Measurements from ENCODE around the gene KLHL29. TPM values are rescaled to one million over a fixed set of nuclear protein-coding genes. Genes with fewer than 3 reads are reported as not detected.
A peak's percentile ranks its signal among the peaks of the same experiment; 100 is the strongest.

The KLHL29 gene
- polyA plus RNA-seq, 1 of the 3 experiments (the other 2 are of a cell fraction): 4.6 TPM

- peaks cover 0 to 33% of the 10 kb centered on the region in 2 experiments; a peak in 1 of 4 replicates for H3K4me1 ChIP-seq (ENCODE audit: control insufficient read depth in 1 of 2, insufficient read depth in 2 of 2, low read depth in 1 of 2, low read length in 1 of 2)
- DNase-seq: peak; percentile 25
- H4K20me1 ChIP-seq (ENCODE audit: insufficient read depth): no peaks in the 10 kb centered on the region
- H3K9ac ChIP-seq: no peak overlapping the region
- no peaks in the 10 kb centered on the region for H3K36me3 ChIP-seq (replicated peaks in 1 of 2; ENCODE audit: control insufficient read depth in 1 of 2, insufficient read depth in 2 of 2, low read length in 1 of 2)
- CTCF ChIA-PET: no interaction called here
- no peaks in the 10 kb centered on the region for H3K9me3 ChIP-seq
- H3F3A ChIP-seq (replicated peaks; ENCODE audit: insufficient read depth): no peaks in the 10 kb centered on the region
- no peak overlapping the region for H2AFZ ChIP-seq (ENCODE audit: low read depth)
- POLR2A ChIA-PET: no interaction called here
- no peaks in the 10 kb centered on the region for H3K79me2 ChIP-seq (ENCODE audit: insufficient read depth)
- H3K4me3 ChIP-seq (ENCODE audit: low read depth in 2 of 2, low read length in 1 of 2): no peak overlapping the region
- no peak overlapping the region for H3K4me2 ChIP-seq
- 89% methylated on average over 16 of the region's 16 CpGs for WGBS (ENCODE audit: low lambda C conversion rate)
- no peaks in the 10 kb centered on the region for H3K9me2 ChIP-seq
- TF ChIP-seq GABPA (IDR thresholded peaks at IDR 0.05; ENCODE audit: low read depth) (no peak), FOSL2 (IDR thresholded peaks at IDR 0.05; ENCODE audit: borderline replicate concordance, low read depth) (no peak), EZH2phosphoT487 (IDR thresholded peaks at IDR 0.05; ENCODE audit: borderline replicate concordance, low read depth) (no peak), RCOR1 (IDR thresholded peaks at IDR 0.05; ENCODE audit: low read length) (no peak), FOXM1 (IDR thresholded peaks at IDR 0.05; ENCODE audit: low read depth) (no peak), POLR2AphosphoS5 (IDR thresholded peaks at IDR 0.05; ENCODE audit: low read depth, low read length) (no peak), TAF1 (IDR thresholded peaks at IDR 0.05; ENCODE audit: borderline replicate concordance, low read depth, low read length) (no peak), CTCF (IDR thresholded peaks at IDR 0.05) (no peak)
- no peak overlapping the region for H3K27ac ChIP-seq (ENCODE audit: low read depth in 2 of 2, low read length in 1 of 2)
- no peaks in the 10 kb centered on the region for H3K27me3 ChIP-seq (ENCODE audit: insufficient read depth)
Observed at GRCh38 chr2:23629772-23630480, 244.9 kb downstream of the KLHL29 start.

GRCh38 chr2:23630961-23631360 is 246.0 kb downstream of the KLHL29 start:
- Histone ChIP-seq H3F3A (replicated peaks; ENCODE audit: insufficient read depth) (no peaks in the 10 kb centered on the region), H3K4me2 (no peak overlapping the region), H3K9me3 (no peaks in the 10 kb centered on the region), H3K79me2 (ENCODE audit: insufficient read depth) (no peaks in the 10 kb centered on the region), H3K9me2 (no peaks in the 10 kb centered on the region), H3K36me3 (replicated peaks in 1 of 2; ENCODE audit: control insufficient read depth in 1 of 2, insufficient read depth in 2 of 2, low read length in 1 of 2) (no peaks in the 10 kb centered on the region), H3K27ac (ENCODE audit: low read depth in 2 of 2, low read length in 1 of 2) (no peak overlapping the region; a peak in 1 of 4 replicates), H2AFZ (ENCODE audit: low read depth) (no peak overlapping the region), H3K27me3 (ENCODE audit: insufficient read depth) (no peaks in the 10 kb centered on the region), H3K4me1 (ENCODE audit: control insufficient read depth in 1 of 2, insufficient read depth in 2 of 2, low read depth in 1 of 2, low read length in 1 of 2) (peaks cover 0 to 43% of the 10 kb centered on the region in 2 experiments; a peak in 1 of 4 replicates), H3K4me3 (ENCODE audit: low read depth in 2 of 2, low read length in 1 of 2) (no peak overlapping the region), H4K20me1 (ENCODE audit: insufficient read depth) (no peaks in the 10 kb centered on the region), H3K9ac (no peak overlapping the region)
- WGBS (ENCODE audit: low lambda C conversion rate): 84% methylated on average over 7 of the region's 7 CpGs
- DNase-seq: no peak
- CTCF ChIA-PET: interaction anchor here (0.6 kb wide), 1 partner anchor 242 kb away, joined by 3 read pairs; no protein-coding TSS in a partner anchor
- POLR2A ChIA-PET: no interaction called here
- TF ChIP-seq CHD2 (IDR thresholded peaks at IDR 0.05; ENCODE audit: low read length, partially characterized antibody) (no peak), FOXJ3 (CRISPR knock-in tag; IDR thresholded peaks at IDR 0.05) (no peak), MXI1 (IDR thresholded peaks at IDR 0.05; ENCODE audit: low read depth, low read length) (no peak), POLR2AphosphoS5 (IDR thresholded peaks at IDR 0.05; ENCODE audit: low read depth, low read length) (no peak), FOXM1 (IDR thresholded peaks at IDR 0.05; ENCODE audit: low read depth) (no peak), CTCF (IDR thresholded peaks at IDR 0.05) (no peak), RAD21 (IDR thresholded peaks at IDR 0.05; ENCODE audit: low read length) (no peak), EZH2phosphoT487 (IDR thresholded peaks at IDR 0.05; ENCODE audit: borderline replicate concordance, low read depth) (no peak), JUND (IDR thresholded peaks at IDR 0.05) (no peak), EP300 (IDR thresholded peaks at IDR 0.05; ENCODE audit: borderline replicate concordance in 1 of 2, low read depth in 1 of 2, low read length in 1 of 2) (no peak)
- TF ChIP-seq, protein P1, sequence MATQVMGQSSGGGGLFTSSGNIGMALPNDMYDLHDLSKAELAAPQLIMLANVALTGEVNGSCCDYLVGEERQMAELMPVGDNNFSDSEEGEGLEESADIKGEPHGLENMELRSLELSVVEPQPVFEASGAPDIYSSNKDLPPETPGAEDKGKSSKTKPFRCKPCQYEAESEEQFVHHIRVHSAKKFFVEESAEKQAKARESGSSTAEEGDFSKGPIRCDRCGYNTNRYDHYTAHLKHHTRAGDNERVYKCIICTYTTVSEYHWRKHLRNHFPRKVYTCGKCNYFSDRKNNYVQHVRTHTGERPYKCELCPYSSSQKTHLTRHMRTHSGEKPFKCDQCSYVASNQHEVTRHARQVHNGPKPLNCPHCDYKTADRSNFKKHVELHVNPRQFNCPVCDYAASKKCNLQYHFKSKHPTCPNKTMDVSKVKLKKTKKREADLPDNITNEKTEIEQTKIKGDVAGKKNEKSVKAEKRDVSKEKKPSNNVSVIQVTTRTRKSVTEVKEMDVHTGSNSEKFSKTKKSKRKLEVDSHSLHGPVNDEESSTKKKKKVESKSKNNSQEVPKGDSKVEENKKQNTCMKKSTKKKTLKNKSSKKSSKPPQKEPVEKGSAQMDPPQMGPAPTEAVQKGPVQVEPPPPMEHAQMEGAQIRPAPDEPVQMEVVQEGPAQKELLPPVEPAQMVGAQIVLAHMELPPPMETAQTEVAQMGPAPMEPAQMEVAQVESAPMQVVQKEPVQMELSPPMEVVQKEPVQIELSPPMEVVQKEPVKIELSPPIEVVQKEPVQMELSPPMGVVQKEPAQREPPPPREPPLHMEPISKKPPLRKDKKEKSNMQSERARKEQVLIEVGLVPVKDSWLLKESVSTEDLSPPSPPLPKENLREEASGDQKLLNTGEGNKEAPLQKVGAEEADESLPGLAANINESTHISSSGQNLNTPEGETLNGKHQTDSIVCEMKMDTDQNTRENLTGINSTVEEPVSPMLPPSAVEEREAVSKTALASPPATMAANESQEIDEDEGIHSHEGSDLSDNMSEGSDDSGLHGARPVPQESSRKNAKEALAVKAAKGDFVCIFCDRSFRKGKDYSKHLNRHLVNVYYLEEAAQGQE (IDR thresholded peaks at IDR 0.05; ENCODE audit: low read depth, low read length): no peak
- TF ChIP-seq, protein P2, sequence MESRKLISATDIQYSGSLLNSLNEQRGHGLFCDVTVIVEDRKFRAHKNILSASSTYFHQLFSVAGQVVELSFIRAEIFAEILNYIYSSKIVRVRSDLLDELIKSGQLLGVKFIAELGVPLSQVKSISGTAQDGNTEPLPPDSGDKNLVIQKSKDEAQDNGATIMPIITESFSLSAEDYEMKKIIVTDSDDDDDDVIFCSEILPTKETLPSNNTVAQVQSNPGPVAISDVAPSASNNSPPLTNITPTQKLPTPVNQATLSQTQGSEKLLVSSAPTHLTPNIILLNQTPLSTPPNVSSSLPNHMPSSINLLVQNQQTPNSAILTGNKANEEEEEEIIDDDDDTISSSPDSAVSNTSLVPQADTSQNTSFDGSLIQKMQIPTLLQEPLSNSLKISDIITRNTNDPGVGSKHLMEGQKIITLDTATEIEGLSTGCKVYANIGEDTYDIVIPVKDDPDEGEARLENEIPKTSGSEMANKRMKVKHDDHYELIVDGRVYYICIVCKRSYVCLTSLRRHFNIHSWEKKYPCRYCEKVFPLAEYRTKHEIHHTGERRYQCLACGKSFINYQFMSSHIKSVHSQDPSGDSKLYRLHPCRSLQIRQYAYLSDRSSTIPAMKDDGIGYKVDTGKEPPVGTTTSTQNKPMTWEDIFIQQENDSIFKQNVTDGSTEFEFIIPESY (IDR thresholded peaks at IDR 0.05; ENCODE audit: borderline replicate concordance, low read depth): no peak

Measured in SK-N-SH (cell line).